ENCODE results near the gene KLF13. TPM values are rescaled to one million over a fixed set of nuclear protein-coding genes. Genes with fewer than 3 reads are reported as not detected.
"Not testable (repeated sequence)": the region's sequence is repeated elsewhere in the genome, so short reads cannot be mapped to it uniquely, and the experiment has no call there.

The KLF13 gene
- total RNA-seq, 1 donor from 2014 or later: 248 TPM

- intact Hi-C loops (cut with micrococcal nuclease): loop anchor here (1.0 kb wide), 1 partner anchor 15 kb away; no protein-coding TSS in a partner anchor
Observed at GRCh38 chr15:31342781-31343626, 16.4 kb downstream of the KLF13 start.

- intact Hi-C loops (cut with micrococcal nuclease): no loop called here
Observed at GRCh38 chr15:31343831-31344230, 17.2 kb downstream of the KLF13 start.

GRCh38 chr15:31344266-31344665, 17.6 kb downstream of the KLF13 start:
- intact Hi-C loops (cut with micrococcal nuclease): no loop called here

- intact Hi-C loops (cut with micrococcal nuclease): loop anchor here (1.0 to 5.0 kb wide), 4 partner anchors 8 to 142 kb away; no protein-coding TSS in a partner anchor
Observed at GRCh38 chr15:31344823-31345605, 18.4 kb downstream of the KLF13 start.

- intact Hi-C loops (cut with micrococcal nuclease): loop anchor here (1.0 to 5.0 kb wide), 7 partner anchors 7 to 145 kb away; no protein-coding TSS in a partner anchor
Observed at GRCh38 chr15:31345606-31346366, 19.2 kb downstream of the KLF13 start.

GRCh38 chr15:31346367-31347066, 19.9 kb downstream of the KLF13 start:
- intact Hi-C loops (cut with micrococcal nuclease): loop anchor here (1.0 to 5.0 kb wide), 9 partner anchors 8 to 146 kb away; no protein-coding TSS in a partner anchor

DNA sequence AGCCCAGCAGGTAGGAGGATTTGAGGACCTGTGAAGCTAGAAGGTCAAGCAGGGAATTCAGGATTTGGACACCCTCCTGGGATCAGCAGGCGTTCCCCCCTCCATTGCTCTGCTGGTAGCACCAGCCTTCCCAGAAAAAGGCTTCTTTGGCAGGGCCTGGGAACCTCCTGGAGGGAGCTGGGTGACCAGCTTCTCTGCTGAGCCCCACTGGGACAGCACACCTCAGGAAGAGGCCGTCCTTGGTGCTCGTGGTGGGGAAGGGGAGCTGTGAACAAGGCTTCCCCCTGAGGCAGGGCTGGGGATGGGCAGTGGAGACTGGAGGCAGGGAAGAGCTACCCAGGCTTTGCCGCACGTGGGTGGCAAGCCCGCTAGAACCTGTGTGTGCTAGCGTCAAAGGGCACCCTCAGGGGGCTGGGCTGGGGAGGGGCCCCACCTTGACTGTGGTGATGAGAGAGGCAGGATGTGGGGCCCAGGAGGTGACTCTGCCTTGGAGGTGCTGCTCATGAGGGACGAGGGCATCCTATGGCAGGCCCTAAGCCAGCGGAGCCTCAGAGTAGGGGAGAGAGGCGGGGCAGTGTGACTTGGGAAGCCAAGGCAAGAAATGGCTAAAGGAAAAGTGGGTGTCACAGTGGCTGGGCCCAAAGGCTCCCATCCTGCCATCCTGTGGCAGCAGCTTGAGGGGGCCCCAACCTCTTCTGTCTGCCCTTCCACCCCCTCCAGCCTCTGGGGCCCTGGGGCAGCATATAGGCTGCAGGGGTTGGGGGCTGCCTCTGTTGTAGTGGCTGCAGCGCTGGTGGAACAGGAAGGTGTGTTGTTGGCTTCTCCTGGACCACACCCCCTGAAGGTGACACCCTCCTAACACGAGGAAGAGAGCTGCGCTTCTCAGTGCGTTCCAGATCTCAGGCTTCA, 20.7 kb downstream of the KLF13 start:
- intact Hi-C loops (cut with micrococcal nuclease): loop anchor here (1.0 to 5.0 kb wide), 7 partner anchors 10 to 140 kb away; no protein-coding TSS in a partner anchor

GRCh38 chr15:31347981-31348803, 21.6 kb downstream of the KLF13 start:
- intact Hi-C loops (cut with micrococcal nuclease): loop anchor here (1.0 to 5.0 kb wide), 7 partner anchors 9 to 139 kb away; no protein-coding TSS in a partner anchor

GRCh38 chr15:31349233-31350141, 22.9 kb downstream of the KLF13 start:
- intact Hi-C loops (cut with micrococcal nuclease): loop anchor here (5.0 kb wide), 3 partner anchors 88 to 138 kb away; no protein-coding TSS in a partner anchor

DNA sequence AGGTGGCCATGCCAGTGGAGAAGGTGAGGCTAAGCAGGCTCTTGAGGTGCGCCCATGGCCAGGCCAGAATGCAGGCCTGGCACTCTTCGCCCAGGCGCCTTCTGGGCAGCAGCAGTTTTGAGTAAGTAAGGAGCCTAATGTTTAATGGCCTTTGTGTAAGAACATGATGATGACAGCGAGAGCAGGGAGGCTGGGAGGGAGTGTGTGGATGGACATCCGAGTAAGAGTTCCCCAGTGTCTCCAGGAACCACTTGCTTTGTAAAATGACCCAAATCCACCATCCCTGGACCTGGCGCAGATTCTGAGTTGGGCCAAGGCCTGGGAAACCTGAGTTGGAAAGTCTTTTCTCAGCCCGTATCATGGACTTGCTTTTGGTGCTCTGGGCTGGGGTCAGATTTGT, 24.1 kb downstream of the KLF13 start:
- intact Hi-C loops (cut with micrococcal nuclease): no loop called here

DNA sequence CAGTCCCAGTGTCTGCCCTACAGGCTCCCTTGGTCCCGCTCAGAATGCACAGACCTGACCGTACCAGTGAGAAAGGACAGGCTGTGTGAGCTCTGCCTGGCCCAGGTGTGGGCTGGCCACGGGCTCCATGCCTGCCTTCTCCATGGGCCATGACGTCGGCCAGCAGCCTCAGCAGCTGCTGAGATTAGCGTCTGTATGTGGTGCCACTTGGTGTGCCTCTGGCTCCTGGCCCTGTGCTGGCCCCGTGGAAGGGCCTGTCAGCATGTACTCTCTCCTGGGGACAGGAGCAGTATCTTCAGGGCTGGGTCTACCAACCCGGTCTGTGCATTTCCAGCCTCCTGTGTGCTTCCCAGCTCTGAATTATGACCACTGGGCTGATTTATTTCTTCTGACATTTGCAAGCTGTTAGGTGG, 25.7 kb downstream of the KLF13 start:
- intact Hi-C loops (cut with micrococcal nuclease): no loop called here

DNA sequence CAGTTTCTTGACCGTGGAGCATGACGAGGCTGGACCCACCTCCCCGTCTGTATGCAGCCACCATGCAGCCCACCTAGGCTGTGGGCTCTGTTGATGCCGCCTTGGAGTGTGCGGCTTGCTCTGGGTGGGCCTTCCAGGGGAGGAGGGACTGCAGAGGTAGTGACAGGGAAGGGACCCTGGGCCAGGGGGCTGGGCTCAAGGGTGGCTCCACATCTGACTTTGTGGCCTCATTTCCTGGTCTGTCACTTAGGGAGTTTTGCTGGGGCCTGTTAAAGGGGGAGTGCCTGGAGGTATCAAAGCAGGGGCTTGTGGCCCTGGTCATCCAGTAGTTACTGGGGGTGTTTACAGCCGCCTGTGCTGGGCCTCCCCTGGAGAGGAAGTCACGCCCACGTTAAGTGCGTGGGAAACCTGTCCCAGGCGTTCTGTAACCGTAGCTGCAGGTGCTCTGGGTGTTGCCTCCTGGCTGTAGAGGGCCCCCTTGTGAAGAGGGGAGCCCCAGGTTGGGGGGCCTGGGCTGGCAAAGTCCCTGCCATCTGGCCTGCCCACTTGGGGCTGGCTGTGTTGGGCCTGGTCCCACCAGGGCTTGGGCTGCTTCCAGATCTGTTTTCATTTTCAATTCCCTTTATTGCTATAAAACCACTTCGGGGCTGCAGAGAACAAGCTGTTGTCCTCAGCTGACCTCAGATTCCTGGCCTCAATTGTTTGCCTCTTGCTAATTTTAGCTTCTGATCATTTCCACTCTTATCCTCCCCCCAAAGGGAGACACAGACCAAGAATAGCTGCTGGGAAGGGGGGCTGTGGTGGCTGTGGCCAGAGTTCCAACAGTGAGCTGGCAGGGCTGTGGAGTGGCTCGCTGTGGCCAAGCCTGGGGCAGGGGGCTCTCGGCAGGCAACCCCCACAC, 26.5 kb downstream of the KLF13 start:
- intact Hi-C loops (cut with micrococcal nuclease): loop anchor here (1.0 kb wide), 1 partner anchor 8 kb away; no protein-coding TSS in a partner anchor

DNA sequence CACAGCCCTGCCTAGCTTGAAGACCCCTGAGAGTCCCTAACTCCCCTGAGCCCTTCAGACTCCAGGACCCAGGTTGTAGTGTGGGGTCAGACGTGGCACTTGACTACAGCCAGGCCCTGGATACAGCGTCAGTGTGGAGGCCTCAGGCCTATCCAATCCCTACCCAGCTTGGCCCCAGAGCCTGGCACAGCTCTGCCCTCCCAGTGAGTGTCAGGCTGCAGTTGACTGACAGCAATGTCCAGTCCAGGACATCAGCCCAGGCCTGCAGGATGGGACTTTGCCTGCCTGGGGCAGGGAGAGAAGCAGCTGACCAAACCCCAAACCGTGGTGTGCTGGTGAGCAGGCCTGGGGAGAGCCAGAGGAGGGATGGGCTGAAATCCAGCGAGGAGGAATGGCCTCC, 27.3 kb downstream of the KLF13 start:
- intact Hi-C loops (cut with micrococcal nuclease): loop anchor here (1.0 kb wide), 1 partner anchor 9 kb away; no protein-coding TSS in a partner anchor

DNA sequence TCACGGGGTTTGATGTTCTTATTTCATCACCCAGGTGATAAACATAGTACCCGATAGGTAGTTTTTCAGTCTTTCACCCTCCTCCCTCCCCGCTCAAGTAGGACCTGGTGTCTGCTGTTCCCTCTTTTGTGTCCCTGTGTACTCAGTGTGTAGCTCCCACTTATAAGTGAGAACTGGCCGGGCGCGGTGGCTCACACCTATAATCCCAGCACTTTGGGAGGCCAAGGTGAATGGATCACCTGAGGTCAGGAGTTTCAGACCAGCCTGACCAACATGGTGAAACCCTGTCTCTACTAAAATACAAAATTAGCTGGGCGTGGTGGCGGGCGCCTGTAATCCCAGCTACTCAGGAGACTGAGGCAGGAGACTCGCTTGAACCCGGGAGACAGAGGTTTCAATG, 29.5 kb downstream of the KLF13 start:
- intact Hi-C loops (cut with micrococcal nuclease): not testable (repeated sequence)

DNA sequence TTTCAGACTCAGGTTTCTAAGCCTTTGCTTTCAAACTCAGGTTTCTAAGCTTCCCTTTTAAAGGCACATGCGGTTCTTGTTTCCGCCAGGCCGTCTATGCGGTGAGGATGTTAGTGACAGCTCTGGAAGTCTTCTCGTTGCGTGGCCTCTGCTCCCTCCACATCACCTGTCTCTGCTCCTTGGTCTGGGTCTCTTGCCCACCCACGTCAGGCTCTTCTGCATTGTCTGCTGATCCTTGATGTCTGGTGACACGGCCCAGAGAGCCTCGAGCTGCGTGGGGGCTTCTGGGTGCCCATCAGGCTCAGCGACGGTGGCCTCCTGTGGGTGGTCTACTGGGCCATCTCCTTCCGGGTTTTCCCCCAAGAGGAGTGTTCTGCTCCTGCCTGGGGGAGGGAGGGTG, 30.5 kb downstream of the KLF13 start:
- intact Hi-C loops (cut with micrococcal nuclease): loop anchor here (1.0 kb wide), 2 partner anchors 8 to 10 kb away; no protein-coding TSS in a partner anchor

- intact Hi-C loops (cut with micrococcal nuclease): no loop called here
Observed at GRCh38 chr15:31358163-31358562, 31.5 kb downstream of the KLF13 start.
